ENCODE results near the gene LRFN2.

LRFN2 gene

GRCh38 chr6:40387871-40388264 lies 199.3 kb downstream of the LRFN2 start:
- TF ChIP-seq CTCF (IDR thresholded peaks at IDR 0.05; ENCODE audit: borderline replicate concordance, insufficient read depth, low read depth, low read length) = no peak
- no peak overlapping the region for H3K4me3 ChIP-seq (ENCODE audit: low read depth, low read length)

- H3K4me3 ChIP-seq (ENCODE audit: low read depth, low read length) = no peak overlapping the region
- no peak for TF ChIP-seq CTCF (IDR thresholded peaks at IDR 0.05; ENCODE audit: borderline replicate concordance, insufficient read depth, low read depth, low read length)
Observed at GRCh38 chr6:40387127-40387870, 199.9 kb downstream of the LRFN2 start.

DNA sequence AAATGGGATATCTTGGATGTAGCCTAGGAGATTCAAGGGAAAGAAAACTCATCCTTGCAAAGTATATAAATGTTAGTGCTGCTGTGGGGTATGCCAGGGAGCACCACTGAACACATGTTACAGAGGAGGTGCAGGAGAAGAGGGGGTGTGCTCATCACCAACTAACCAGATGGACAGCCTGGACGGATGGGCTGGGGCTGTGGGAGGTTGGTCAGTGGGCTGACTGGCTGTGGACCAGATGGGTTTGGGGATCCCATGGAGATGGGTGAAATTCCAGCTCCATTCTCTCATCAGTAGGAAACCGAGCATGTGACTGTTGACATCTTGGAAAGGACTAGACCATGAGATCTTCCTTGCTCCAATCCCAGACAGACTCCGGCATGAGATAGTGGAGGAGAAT lies 201.0 kb downstream of the LRFN2 start:
- H3K4me3 ChIP-seq (ENCODE audit: low read depth, low read length) = no peak overlapping the region
- TF ChIP-seq CTCF (IDR thresholded peaks at IDR 0.05; ENCODE audit: borderline replicate concordance, insufficient read depth, low read depth, low read length) = no peak

- no peak overlapping the region for H3K4me3 ChIP-seq (ENCODE audit: low read depth, low read length)
- no peak for TF ChIP-seq CTCF (IDR thresholded peaks at IDR 0.05; ENCODE audit: borderline replicate concordance, insufficient read depth, low read depth, low read length)
Observed at GRCh38 chr6:40383348-40384115, 203.6 kb downstream of the LRFN2 start.

GRCh38 chr6:40380271-40380670 lies 206.9 kb downstream of the LRFN2 start:
- no peak for TF ChIP-seq CTCF (IDR thresholded peaks at IDR 0.05; ENCODE audit: borderline replicate concordance, insufficient read depth, low read depth, low read length)
- no peak overlapping the region for H3K4me3 ChIP-seq (ENCODE audit: low read depth, low read length)

- H3K4me3 ChIP-seq (ENCODE audit: low read depth, low read length) = no peak overlapping the region
- no peak for TF ChIP-seq CTCF (IDR thresholded peaks at IDR 0.05; ENCODE audit: borderline replicate concordance, insufficient read depth, low read depth, low read length)
Observed at GRCh38 chr6:40379811-40380210, 207.4 kb downstream of the LRFN2 start.

GRCh38 chr6:40378725-40379074 lies 208.5 kb downstream of the LRFN2 start:
- TF ChIP-seq CTCF (IDR thresholded peaks at IDR 0.05; ENCODE audit: borderline replicate concordance, insufficient read depth, low read depth, low read length) = no peak

More at GRCh38 chr6:40378725-40379074, 208.5 kb downstream of the LRFN2 start:
- H3K4me3 ChIP-seq (ENCODE audit: low read depth, low read length) = no peak overlapping the region
